Stimulated activated effector memory CD8-positive, alpha-beta T cell treated with anti-CD3 and anti-CD28 coated beads, Interleukin-12 subunit alpha, Interleukin-12 subunit beta, amount 100 ng/mL, for 72 hours (primary cell): ENCODE data around the gene ATXN10.

Experiments used
- ATAC-seq: fragments of 150-1000 bp; cut with Tn5 transposase; 2 replicates; pipeline ENCODE4 v1.10.0; 2021
- DNase-seq, 2 donors: peaks; one replicate each; pipeline ENCODE4 v3.0.0; 2021 to 2022; ENCODE audit warnings: low spot score in 2 of 2
- H3K27ac Mint-ChIP-seq: one replicate; pipeline ENCODE4 v1.8.0; 2022; ENCODE audit warnings: mild to moderate bottlenecking, mixed read lengths
- H3K36me3 Mint-ChIP-seq: one replicate; pipeline ENCODE4 v1.8.0; 2022; ENCODE audit warnings: mild to moderate bottlenecking, mixed read lengths
- H3K4me1 Mint-ChIP-seq: one replicate; pipeline ENCODE4 v1.8.0; 2022; ENCODE audit warnings: mixed read lengths
- H3K4me3 Mint-ChIP-seq: one replicate; pipeline ENCODE4 v1.8.0; 2022; ENCODE audit warnings: mild to moderate bottlenecking, mixed read lengths
- H3K9me3 Mint-ChIP-seq: one replicate; pipeline ENCODE4 v1.8.0; 2022; ENCODE audit warnings: mixed read lengths

ATXN10 gene

GRCh38 chr22:45814198-45814597 lies 142.6 kb downstream of the ATXN10 start:
- ATAC-seq (no peak), DNase-seq (no peak)
- H3K9me3 Mint-ChIP-seq, result no peaks in the 10 kb centered on the region
- H3K36me3 Mint-ChIP-seq, result peaks cover 40% of the 10 kb centered on the region
- no peak overlapping the region for H3K4me3 Mint-ChIP-seq
- H3K27ac Mint-ChIP-seq, result no peak overlapping the region
- H3K4me1 Mint-ChIP-seq, result no peaks in the 10 kb centered on the region

- no peak for ATAC-seq
- Mint-ChIP-seq H3K27ac (no peak overlapping the region), H3K36me3 (peaks cover 36% of the 10 kb centered on the region), H3K4me1 (no peaks in the 10 kb centered on the region), H3K4me3 (no peak overlapping the region), H3K9me3 (no peaks in the 10 kb centered on the region)
- DNase-seq, result no peak
Measured at GRCh38 chr22:45816776-45817175, 145.1 kb downstream of the ATXN10 start.

GRCh38 chr22:45817745-45818423 lies 146.2 kb downstream of the ATXN10 start:
- no peak overlapping the region for H3K4me3 Mint-ChIP-seq
- no peak for ATAC-seq
- DNase-seq, result no peak
- no peaks in the 10 kb centered on the region for H3K9me3 Mint-ChIP-seq
- peaks cover 31% of the 10 kb centered on the region for H3K36me3 Mint-ChIP-seq
- H3K27ac Mint-ChIP-seq, result no peak overlapping the region
- H3K4me1 Mint-ChIP-seq, result no peaks in the 10 kb centered on the region

GRCh38 chr22:45818424-45819085 lies 146.9 kb downstream of the ATXN10 start:
- no peak overlapping the region for H3K27ac Mint-ChIP-seq
- peaks cover 24% of the 10 kb centered on the region for H3K36me3 Mint-ChIP-seq
- H3K9me3 Mint-ChIP-seq, result no peaks in the 10 kb centered on the region
- ATAC-seq, result no peak
- H3K4me3 Mint-ChIP-seq, result no peak overlapping the region
- no peak for DNase-seq
- no peaks in the 10 kb centered on the region for H3K4me1 Mint-ChIP-seq

GRCh38 chr22:45819305-45819704 lies 147.7 kb downstream of the ATXN10 start:
- Mint-ChIP-seq H3K4me3 (no peak overlapping the region), H3K36me3 (peaks cover 22% of the 10 kb centered on the region), H3K27ac (no peak overlapping the region), H3K9me3 (no peaks in the 10 kb centered on the region), H3K4me1 (no peaks in the 10 kb centered on the region)
- ATAC-seq (no peak), DNase-seq (no peak)

GRCh38 chr22:45823336-45823735 lies 151.7 kb downstream of the ATXN10 start:
- H3K4me1 Mint-ChIP-seq, result no peaks in the 10 kb centered on the region
- H3K9me3 Mint-ChIP-seq, result no peaks in the 10 kb centered on the region
- ATAC-seq (no peak), DNase-seq (no peak)
- no peak overlapping the region for H3K27ac Mint-ChIP-seq
- H3K36me3 Mint-ChIP-seq, result peaks cover 23% of the 10 kb centered on the region
- H3K4me3 Mint-ChIP-seq, result no peak overlapping the region

- no peak for ATAC-seq
- no peaks in the 10 kb centered on the region for H3K4me1 Mint-ChIP-seq
- DNase-seq, result no peak
- H3K9me3 Mint-ChIP-seq, result no peaks in the 10 kb centered on the region
- peaks cover 25% of the 10 kb centered on the region for H3K36me3 Mint-ChIP-seq
- no peak overlapping the region for H3K27ac Mint-ChIP-seq
- H3K4me3 Mint-ChIP-seq, result no peak overlapping the region
Measured at GRCh38 chr22:45826520-45826919, 154.9 kb downstream of the ATXN10 start.

GRCh38 chr22:45828841-45829240 lies 157.2 kb downstream of the ATXN10 start:
- Mint-ChIP-seq H3K4me3 (no peak overlapping the region), H3K27ac (no peak overlapping the region), H3K9me3 (no peaks in the 10 kb centered on the region), H3K4me1 (no peaks in the 10 kb centered on the region), H3K36me3 (peaks cover 25% of the 10 kb centered on the region)
- ATAC-seq, result no peak
- DNase-seq, result no peak

- no peak overlapping the region for H3K27ac Mint-ChIP-seq
- DNase-seq, result no peak
- H3K36me3 Mint-ChIP-seq, result peaks cover 18% of the 10 kb centered on the region
- H3K9me3 Mint-ChIP-seq, result no peaks in the 10 kb centered on the region
- peak; percentile 82 for ATAC-seq
- H3K4me1 Mint-ChIP-seq, result no peaks in the 10 kb centered on the region
- no peak overlapping the region for H3K4me3 Mint-ChIP-seq
Measured at GRCh38 chr22:45830531-45831245, 159.1 kb downstream of the ATXN10 start.

GRCh38 chr22:45831394-45831793 lies 159.8 kb downstream of the ATXN10 start:
- no peaks in the 10 kb centered on the region for H3K4me1 Mint-ChIP-seq
- DNase-seq, result no peak
- no peak for ATAC-seq
- no peaks in the 10 kb centered on the region for H3K9me3 Mint-ChIP-seq
- no peak overlapping the region for H3K27ac Mint-ChIP-seq
- H3K36me3 Mint-ChIP-seq, result peaks cover 12% of the 10 kb centered on the region
- no peak overlapping the region for H3K4me3 Mint-ChIP-seq

GRCh38 chr22:45832180-45832579 lies 160.5 kb downstream of the ATXN10 start:
- peaks cover 8% of the 10 kb centered on the region for H3K36me3 Mint-ChIP-seq
- H3K9me3 Mint-ChIP-seq, result no peaks in the 10 kb centered on the region
- no peak overlapping the region for H3K27ac Mint-ChIP-seq
- ATAC-seq (no peak), DNase-seq (no peak)
- no peaks in the 10 kb centered on the region for H3K4me1 Mint-ChIP-seq
- H3K4me3 Mint-ChIP-seq, result no peak overlapping the region

- no peaks in the 10 kb centered on the region for H3K9me3 Mint-ChIP-seq
- no peak for DNase-seq
- H3K4me1 Mint-ChIP-seq, result no peaks in the 10 kb centered on the region
- no peak for ATAC-seq
- H3K27ac Mint-ChIP-seq, result no peak overlapping the region
- peaks cover 4% of the 10 kb centered on the region for H3K36me3 Mint-ChIP-seq
- H3K4me3 Mint-ChIP-seq, result no peak overlapping the region
Measured at GRCh38 chr22:45832959-45833580, 161.4 kb downstream of the ATXN10 start.

GRCh38 chr22:45833613-45834012 lies 162.0 kb downstream of the ATXN10 start:
- H3K9me3 Mint-ChIP-seq, result no peaks in the 10 kb centered on the region
- ATAC-seq (no peak), DNase-seq (no peak)
- H3K36me3 Mint-ChIP-seq, result no peaks in the 10 kb centered on the region
- no peaks in the 10 kb centered on the region for H3K4me1 Mint-ChIP-seq
- H3K27ac Mint-ChIP-seq, result no peak overlapping the region
- H3K4me3 Mint-ChIP-seq, result no peak overlapping the region

GRCh38 chr22:45834241-45834640 lies 162.6 kb downstream of the ATXN10 start:
- H3K4me3 Mint-ChIP-seq, result no peak overlapping the region
- DNase-seq (no peak), ATAC-seq (no peak)
- H3K27ac Mint-ChIP-seq, result no peak overlapping the region
- no peaks in the 10 kb centered on the region for H3K4me1 Mint-ChIP-seq
- no peaks in the 10 kb centered on the region for H3K36me3 Mint-ChIP-seq
- H3K9me3 Mint-ChIP-seq, result no peaks in the 10 kb centered on the region

- H3K9me3 Mint-ChIP-seq, result no peaks in the 10 kb centered on the region
- H3K4me1 Mint-ChIP-seq, result no peaks in the 10 kb centered on the region
- no peaks in the 10 kb centered on the region for H3K36me3 Mint-ChIP-seq
- no peak for DNase-seq
- ATAC-seq, result no peak
- H3K27ac Mint-ChIP-seq, result no peak overlapping the region
- H3K4me3 Mint-ChIP-seq, result no peak overlapping the region
Measured at GRCh38 chr22:45834795-45835194, 163.2 kb downstream of the ATXN10 start.
